C4-2B (cell line): ENCODE results near the gene CSGALNACT2.

Experiments used
- CTCF ChIP-seq: fragments of 450-650 bp; conservative IDR thresholded peaks from 2 replicates; pipeline ENCODE4 v1.5.1; 2017; ENCODE audit warnings: mild to moderate bottlenecking
- ZFX ChIP-seq: fragments of 450-650 bp; IDR thresholded peaks from 2 replicates; pipeline ENCODE4 v1.6.1; 2017

- TF ChIP-seq CTCF, result no peak
- TF ChIP-seq ZFX, result no peak
Measured at GRCh38 chr10:43151371-43151770, 13.1 kb downstream of the CSGALNACT2 start.
